GM21737 (cell line): Measurements from ENCODE around the gene LBX1.

Experiments used
- ATAC-seq: cut with Tn5 transposase; IDR thresholded peaks from one replicate; pipeline ENCODE4 v1.9.1; 2021; ENCODE audit warnings: mild to moderate bottlenecking, moderate library complexity; ENCODE audit not compliant: unreplicated experiment

The LBX1 gene

GRCh38 chr10:101244321-101245050 is 15.2 kb upstream of the LBX1 start:
- no peak for ATAC-seq

- no peak for ATAC-seq
Observed at GRCh38 chr10:101241840-101242707, 12.8 kb upstream of the LBX1 start.

GRCh38 chr10:101238732-101239105 is 9.5 kb upstream of the LBX1 start:
- ATAC-seq: no peak

GRCh38 chr10:101237982-101238731 is 8.9 kb upstream of the LBX1 start:
- no peak for ATAC-seq

- no peak for ATAC-seq
Observed at GRCh38 chr10:101237081-101237981, 8.1 kb upstream of the LBX1 start.

- no peak for ATAC-seq
Observed at GRCh38 chr10:101236376-101237080, 7.3 kb upstream of the LBX1 start.

GRCh38 chr10:101235766-101236165 is 6.5 kb upstream of the LBX1 start:
- no peak for ATAC-seq

- ATAC-seq: no peak
Observed at GRCh38 chr10:101234333-101234732, 5.1 kb upstream of the LBX1 start.

- ATAC-seq: no peak
Observed at GRCh38 chr10:101233863-101234262, 4.6 kb upstream of the LBX1 start.

- no peak for ATAC-seq
Observed at GRCh38 chr10:101233443-101233842, 4.2 kb upstream of the LBX1 start.

- ATAC-seq: no peak
Observed at GRCh38 chr10:101231912-101232689, 2.8 kb upstream of the LBX1 start.

GRCh38 chr10:101231092-101231491 is 1.8 kb upstream of the LBX1 start:
- ATAC-seq: no peak

GRCh38 chr10:101230183-101230917 is 1.1 kb upstream of the LBX1 start:
- ATAC-seq: no peak

- ATAC-seq: no peak
Observed at GRCh38 chr10:101228966-101229265, 347 bp downstream of the LBX1 start.

- no peak for ATAC-seq
Observed at GRCh38 chr10:101228153-101228965, 904 bp downstream of the LBX1 start.

GRCh38 chr10:101227429-101228152 is 1.7 kb downstream of the LBX1 start:
- ATAC-seq: no peak
